ENCODE measurements around the gene UNC13D. TPM values are rescaled to one million over a fixed set of nuclear protein-coding genes. Genes with fewer than 3 reads are reported as not detected.
"Not testable (repeated sequence)": the region's sequence is repeated elsewhere in the genome, so short reads cannot be mapped to it uniquely, and the experiment has no call there.

The UNC13D gene
- total RNA-seq, 1 experiment from 2014 or later, result 138 TPM

DNA sequence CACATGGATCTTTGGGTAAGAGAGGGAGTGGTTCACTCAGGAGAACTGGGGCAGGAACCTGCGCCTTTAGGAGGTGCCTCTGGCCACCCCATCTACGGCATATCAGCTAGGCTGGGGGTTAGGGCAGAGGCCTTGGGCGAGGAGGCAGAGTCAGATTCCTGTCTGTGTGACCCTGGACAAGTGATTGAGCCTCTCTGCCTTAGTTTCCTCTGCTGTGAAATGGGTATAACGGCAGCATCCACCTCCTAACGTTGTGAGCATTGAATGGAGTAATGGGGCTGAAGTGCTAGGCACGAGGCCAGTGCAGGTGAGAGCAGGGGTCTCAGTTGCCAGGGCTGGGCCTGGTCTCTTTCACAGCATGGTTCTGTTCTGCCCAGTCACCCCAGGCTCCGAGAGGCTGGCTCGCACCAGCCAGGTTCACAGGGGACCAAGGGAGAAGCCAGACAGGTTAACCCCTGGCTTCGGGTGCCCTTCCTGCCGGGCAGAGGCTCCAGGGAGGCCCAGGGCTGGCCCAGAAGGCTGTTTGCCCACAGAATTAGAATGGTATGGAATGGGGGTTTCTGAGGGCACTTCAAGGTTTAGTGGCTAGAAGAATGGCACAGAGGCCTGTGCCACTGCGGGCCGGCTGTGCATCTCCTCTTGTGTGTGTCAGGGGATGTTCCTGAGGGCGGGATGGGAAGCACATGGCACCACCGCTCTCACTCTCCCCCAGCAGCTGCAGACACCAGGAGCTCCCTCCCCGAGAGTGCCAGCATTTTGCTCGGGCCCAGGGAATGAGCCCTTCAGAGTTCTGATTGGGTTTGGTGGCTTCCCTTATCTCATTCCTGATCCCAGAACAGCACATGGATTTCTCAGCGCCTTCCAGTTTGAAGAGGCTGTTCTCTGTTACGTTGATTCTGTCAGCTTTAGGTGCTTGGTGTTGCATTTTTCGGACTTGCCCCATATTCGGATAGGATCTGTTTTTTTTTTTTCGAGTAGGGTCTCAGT, 23.8 kb downstream of the UNC13D start:
- DNase-seq (ENCODE audit: low spot score), result no peak

DNA sequence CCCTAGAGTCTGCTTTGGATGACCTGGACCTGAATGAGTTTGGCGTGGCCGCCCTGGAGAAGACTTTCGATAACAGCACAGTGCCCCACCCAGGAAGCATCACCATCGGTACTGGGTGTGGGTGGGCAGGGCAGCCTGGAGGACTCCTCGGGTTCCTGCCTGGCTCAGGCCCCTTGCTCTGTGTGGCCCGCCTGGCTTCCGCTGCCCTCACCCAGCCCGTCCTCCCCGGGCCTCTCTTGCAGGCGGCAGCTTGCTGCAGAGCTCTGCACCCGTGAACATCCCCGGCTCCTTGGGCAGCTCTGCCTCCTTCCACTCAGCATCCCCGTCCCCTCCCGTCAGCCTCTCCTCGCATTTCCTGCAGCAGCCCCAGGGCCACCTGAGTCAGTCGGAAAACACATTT, 24.5 kb downstream of the UNC13D start:
- no peak for DNase-seq (ENCODE audit: low spot score)

DNA sequence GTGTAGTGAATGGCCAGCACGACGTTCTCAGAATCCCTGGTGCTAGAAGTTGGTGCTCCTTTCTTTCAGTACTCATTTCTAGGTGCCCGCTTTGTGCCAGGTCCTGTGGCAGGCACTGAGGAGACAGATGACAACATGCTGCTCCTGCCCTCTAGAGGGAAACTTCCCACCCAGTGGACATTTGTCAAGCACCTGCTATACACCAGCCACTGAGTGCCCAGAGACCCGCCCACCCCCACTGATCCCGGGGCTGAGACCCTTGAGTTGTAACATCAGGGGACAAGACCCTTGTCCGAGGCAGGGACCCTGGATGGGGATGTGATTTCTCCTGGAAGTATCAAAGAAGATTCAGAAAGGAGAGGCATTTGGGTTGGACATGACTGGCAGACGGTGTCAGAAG, 25.1 kb downstream of the UNC13D start:
- no peak for DNase-seq (ENCODE audit: low spot score)

DNA sequence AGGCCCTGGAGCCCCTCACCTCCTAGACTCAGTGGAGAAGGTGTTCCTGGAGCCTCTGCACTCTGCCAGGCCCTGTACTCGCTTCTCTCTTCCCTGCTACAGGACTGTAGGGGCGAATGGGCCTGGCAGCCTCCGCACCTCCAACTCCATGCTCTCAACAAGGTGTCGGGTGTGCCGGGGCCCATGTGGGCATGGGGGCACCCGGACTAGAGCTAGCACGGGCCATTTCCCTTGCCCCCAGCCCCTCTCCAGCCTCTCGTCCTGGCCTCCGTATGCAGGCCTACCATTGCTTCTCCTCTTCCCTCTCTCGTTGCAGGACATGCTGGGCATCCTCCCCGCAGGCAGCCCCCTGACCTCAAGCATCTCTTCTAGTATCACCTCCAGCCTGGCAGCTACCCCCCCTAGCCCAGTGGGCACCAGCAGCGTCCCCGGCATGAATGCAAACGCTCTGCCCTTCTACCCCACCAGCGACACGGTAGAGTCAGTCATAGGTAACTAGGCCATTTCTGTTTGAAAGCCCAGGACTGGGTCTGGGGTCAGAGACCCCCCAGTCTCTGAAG, 25.8 kb downstream of the UNC13D start:
- no peak for DNase-seq (ENCODE audit: low spot score)

DNA sequence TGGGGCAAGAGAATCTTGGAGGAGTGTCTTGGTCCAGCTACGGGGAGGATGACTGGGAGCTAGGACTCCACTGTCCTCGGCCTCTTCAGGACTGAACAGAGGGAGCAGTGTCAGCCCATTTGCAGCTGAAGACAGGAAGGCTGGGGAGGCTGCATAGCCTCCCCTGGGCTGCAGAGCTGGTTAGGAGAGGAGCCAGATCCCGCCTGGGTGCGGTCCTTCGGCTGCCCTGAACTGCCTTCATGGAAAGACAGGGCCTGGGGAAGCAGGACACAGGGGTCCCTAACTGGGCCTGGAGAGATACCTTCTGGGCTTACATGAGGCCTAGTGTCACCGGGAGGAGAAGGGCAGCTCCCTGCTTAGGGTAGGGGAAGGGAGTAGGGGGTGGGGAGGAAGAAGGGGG, 26.6 kb downstream of the UNC13D start:
- no peak for DNase-seq (ENCODE audit: low spot score)

DNA sequence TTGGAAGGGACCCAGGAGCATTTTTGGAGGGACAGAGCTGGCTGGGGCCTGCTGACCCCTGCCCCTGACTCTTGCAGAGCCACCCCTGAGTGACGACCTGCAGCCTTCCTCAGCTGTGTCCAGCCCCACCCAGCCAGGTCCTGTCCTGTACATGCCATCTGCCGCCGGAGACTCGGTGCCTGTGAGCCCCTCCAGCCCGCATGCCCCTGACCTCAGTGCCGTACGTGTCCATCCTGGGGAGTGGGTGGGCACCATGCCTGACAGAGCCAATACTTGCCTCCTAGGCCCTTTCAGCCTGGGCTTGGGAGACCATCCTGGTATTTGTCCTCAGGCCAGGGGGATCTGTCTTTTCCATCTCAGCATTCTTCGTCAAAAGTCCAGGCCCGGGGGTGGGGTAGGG, 27.5 kb downstream of the UNC13D start:
- DNase-seq (ENCODE audit: low spot score), result no peak

DNA sequence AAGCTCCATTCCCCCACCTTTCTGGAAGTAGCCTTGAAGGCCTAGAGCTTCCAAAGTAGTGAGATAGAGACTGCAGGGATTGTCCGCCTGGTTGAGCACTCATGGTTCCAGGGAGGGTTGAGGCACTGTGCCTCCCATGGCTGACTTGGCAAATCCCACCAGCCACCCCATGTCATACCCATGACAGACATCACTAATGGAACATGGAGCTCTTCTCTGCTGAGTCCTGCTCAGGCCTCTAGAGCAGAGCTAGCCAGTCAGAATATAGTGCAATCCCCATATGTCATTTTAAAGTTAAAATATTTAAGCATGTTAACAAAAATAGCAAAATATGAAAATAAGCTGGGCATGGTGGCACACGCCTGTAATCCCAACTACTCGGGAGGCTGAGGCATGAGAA, 28.8 kb downstream of the UNC13D start:
- no peak for DNase-seq (ENCODE audit: low spot score)

DNA sequence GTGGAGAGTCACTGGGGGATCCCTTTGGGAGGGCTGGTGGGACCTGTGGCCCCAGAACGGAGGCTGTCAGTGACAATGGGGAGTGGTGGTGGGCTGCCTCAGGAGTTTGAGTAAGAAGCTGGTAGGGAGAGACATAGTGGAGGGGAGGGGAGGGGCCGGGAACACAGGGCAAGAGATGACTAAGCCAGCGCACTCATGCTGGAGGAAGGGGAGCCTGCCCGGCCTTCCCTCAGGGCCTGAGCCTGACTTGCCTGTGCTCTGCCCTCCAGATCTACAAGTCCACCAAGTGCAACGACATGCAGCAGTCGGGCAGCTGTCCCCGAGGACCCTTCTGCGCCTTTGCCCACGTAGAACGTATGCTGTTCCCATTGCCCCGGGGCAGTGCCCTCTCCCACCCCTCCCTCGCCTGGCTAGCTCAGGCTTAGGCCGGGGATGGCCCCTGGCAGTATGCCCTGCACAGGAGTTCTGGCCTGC, 29.3 kb downstream of the UNC13D start:
- peak; percentile 87 for DNase-seq (ENCODE audit: low spot score)

DNA sequence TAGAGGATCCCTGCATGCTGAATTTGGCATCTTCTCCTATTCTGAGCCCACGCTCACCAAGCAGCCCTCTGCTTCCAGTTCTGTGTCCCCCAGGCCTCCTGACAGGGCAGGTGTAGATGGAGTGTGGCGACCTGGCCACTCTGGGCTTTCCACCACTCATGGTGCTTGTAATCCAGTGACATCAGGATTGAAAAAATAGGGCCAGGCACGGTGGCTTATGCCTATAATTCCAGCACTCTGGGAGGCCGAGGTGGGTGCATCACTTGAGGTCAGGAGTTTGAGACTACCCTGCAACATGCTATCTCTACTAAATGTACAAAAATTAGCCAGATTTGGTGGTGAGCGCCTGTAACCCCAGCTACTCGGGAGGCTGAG, 30.2 kb downstream of the UNC13D start:
- DNase-seq (ENCODE audit: low spot score), result no peak

DNA sequence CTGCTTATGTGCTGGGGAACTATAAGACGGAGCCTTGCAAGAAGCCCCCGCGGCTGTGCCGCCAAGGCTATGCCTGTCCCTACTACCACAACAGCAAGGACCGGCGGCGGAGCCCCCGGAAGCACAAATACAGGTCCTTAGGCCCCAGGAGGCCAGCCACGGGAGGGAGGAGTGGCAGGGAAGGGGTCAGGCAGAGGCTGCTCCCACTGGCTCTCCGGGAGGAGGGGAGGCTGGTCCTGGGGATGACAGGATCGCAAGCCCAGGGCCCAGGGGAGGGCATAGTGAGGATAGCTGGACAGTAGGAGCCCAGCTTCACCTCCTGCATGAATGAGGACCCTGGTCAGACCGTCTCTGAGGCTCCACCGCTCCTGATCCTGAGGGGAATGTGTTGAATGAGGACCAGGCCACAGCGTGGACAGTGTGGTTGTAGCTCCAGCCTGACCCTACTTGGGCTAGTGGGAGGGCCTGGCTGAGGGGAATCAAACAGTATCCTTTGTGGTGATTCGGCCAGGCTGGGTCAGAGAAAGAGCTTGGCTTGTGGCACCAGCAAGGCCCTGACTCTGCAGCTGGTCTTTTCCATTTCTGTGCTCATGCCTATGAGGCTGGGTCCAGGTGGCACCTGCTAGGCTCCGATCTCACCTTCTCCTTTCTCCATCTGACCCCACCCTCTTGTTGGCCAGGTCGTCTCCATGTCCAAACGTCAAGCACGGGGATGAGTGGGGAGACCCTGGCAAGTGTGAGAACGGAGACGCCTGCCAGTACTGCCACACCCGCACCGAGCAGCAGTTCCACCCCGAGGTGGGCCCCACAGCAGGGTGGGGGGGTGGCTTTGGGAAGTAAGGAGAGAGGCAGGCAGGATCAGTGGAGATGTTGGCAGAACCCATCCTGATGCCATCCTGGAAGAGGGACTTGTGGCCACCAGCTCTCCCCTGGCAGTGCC, 30.9 kb downstream of the UNC13D start:
- DNase-seq (ENCODE audit: low spot score), result no peak

DNA sequence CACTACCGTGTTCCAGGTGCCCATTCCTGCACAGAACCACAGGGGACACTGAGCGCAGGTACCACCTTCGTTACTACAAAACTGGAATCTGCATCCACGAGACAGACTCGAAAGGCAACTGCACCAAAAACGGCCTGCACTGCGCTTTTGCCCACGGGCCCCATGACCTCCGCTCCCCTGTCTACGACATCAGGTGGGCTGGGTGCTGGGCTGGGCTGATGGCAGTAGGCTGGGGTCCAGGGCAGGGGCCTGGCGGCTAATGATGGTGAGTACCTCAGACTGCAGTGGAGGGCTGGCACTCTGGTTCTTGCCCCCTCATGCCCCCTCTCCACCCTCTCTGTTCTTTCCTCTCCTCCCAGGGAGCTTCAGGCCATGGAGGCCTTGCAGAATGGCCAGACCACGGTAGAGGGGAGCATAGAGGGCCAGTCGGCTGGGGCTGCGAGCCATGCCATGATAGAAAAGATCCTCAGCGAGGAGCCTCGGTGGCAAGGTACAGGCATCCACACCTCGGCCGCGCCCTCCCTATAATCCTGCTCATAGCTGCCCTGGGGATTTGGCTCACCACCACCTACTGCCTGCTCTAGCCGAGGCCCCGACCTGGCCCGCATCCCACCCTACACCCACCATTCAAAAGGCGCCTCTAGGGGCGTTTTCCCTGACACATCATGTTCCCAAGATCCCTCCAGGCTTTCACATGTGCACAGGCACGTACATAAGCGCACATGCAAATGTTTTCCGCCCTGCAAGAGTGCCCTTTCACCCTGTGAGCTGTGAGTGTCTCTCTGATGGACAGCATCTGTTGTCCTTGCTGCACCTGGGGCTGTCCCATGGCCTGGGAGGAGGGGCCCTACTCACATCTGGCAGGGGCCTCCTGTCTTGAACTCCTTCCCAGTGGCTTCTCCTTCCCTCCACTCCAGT, 31.8 kb downstream of the UNC13D start:
- no peak for DNase-seq (ENCODE audit: low spot score)

DNA sequence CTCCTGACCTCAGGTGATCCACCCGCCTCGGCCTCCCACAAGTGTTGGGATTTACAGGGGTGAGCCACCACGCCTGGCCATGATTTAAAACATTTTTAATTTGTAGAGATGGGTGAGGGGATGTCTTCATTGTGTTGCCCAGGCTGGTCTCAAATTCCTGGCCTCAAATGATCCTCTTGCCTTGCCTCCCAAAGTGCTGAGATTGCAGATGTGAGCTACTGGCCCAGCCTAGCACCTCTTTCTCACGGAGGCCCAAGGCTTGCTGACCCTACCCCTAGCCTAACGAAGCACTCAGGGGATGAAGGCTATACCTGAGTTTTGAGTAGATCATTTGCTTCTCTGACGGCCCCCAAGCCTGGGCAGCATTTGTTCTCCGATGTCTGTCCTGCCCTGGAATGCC, 33.0 kb downstream of the UNC13D start:
- DNase-seq (ENCODE audit: low spot score), result no peak

DNA sequence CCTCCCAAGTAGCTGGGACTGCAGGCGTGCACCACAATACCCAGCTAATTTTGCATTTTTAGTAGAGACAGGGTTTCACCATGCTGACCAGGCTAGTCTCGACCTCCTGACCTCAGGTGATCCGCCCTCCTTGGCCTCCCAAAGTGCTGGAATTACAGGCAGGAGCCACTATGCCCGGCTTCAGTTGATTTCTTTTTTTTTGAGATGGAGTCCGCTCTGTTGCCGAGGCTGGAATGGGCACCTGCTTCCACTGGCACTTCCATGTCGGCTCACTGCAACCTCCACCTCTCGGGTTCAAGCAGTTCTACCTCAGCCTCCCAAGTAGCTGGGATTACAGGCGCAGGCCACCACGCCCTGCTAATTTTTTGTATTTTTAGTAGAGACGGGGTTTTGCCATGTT, 33.4 kb downstream of the UNC13D start:
- DNase-seq (ENCODE audit: low spot score), result not testable (repeated sequence)

DNA sequence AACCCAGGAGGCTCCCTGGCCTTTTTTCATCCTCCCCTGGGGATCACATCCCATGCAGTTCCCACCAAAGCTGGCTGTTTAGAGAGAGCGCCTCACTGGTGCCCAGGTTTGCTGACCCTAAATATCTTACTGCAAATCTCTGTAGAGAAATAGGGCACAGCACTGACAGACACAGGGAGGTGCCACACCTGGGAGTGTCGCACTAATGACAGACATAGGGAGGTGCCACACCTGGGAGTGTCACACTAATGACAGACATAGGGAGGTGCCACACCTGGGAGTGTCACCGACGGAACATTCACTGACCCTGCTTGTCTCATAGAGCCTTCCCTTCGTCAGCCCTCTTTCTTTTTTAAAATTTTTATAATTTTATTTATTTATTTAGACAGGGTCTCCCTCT, 34.0 kb downstream of the UNC13D start:
- DNase-seq (ENCODE audit: low spot score), result no peak

DNA sequence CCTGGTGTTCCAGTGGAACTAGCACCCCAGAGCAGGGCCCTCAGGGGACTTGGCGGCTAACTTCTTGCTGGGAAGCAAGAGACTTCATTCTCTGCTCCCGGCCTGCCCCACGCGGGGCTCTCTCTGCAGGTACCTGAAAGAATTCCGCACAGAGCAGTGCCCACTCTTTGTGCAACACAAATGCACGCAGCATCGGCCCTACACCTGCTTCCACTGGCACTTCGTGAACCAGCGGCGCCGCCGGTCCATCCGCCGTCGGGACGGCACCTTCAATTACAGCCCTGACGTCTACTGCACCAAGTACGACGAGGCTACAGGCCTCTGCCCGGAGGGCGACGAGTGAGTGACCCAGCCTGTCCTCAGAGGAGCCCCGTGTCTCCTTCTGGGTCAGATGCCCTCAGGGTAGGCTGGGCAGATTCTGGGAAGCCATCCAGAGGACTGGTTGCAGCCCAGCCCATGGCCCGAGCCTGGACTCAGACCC, 34.5 kb downstream of the UNC13D start:
- DNase-seq (ENCODE audit: low spot score), result no peak

DNA sequence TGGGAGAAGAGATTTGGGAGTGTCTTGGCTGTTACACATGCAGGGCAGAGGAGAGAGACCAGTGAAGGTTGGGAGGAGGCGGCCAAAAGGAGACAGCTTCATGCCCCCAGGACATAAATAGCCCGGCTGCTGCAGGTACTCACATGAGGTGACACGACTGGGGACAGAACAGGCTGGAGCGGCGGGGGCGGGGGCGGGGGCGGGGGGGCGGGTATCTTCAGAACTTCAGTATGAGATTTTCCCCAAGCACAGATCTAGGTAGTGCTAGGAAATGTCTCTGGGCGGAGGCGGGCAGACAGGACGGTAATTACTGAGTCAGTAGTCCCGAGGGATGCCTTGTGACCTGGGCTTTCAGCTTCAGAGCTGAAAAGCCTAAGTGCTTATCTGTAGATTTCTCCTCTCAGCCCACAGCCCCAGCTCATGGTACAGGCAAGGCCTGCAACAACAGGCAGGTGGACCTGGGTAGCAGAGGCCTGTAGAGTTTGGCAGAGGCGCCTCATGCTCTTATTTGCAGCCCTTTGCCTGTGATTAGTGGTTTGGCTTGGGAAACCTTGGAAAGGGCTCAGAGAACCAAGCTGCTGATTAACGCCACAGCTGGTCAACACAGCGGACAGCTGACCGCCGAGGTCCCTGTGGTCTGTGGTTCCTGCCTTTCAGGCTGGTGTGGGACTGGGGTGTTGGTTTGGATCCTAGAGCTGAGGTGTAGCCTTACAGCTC, 35.1 kb downstream of the UNC13D start:
- peak; percentile 93 for DNase-seq (ENCODE audit: low spot score)

DNA sequence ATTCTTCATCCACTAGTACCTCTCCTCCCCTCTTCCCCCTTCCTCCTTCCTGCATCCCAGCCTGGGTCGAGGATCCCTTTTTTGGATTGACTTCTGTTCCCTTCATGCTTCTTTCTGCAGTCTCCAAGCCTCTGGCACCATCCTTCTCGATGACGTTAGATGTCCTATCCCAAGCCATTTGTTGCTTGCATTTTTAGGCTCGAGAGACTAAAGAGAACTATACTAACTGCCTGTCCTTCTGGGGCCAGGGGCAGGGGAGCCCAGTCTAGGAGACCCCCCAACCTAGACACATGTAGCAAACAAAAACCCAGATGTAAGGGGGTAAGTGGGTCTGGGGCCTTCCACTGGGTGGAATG, 35.7 kb downstream of the UNC13D start:
- no peak for DNase-seq (ENCODE audit: low spot score)

DNA sequence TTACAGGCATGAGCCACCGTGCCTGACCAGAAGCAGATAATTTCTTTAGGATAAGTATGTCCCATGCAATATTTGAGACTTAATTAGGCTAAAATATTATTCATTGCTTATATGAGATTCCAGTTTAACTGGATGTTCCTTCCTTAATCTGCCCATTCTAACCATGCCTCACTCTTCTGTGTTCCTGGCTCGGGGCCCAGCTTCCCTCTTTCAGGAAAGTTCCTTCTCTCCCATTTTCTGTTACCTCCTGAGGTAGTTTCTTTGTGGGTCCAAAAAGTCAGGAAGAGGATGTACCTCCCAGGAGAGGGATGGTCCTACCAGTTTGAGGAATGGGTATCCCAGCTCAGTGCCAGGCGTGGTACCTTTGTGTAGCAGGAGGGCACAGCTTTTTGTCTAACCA, 36.3 kb downstream of the UNC13D start:
- DNase-seq (ENCODE audit: low spot score), result no peak

DNA sequence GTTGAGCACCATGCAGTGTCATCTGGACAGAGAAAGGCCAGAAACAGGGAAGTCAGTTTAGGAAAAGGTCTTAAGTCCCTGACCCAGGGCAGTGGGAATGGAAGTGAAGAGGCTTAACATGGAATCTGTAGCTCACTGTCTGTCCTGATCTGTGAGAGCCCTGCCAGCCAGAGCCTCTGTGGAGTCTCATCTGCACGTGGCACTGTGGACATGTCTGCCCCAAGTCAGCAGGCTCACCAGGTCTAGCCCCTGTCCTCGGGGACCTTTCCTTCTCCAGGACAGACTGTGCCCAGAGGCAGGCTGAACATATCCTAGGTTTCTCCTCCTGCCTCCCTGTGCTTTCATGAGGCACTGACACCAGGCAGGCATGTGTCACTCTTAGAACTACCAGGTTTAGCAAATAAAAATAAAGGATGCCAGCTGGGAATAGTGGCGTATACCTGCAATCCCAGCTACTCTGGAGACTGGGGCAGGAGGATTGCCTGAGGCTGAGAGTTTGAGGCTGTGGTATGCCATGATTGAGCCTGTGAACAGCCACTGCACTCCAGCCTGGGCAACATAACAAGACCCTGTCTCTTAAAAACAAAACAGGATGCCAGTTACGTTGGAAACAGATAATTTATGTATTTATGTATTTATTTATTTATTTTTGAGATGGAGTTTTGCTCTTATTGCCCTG, 37.2 kb downstream of the UNC13D start:
- no peak for DNase-seq (ENCODE audit: low spot score)

DNA sequence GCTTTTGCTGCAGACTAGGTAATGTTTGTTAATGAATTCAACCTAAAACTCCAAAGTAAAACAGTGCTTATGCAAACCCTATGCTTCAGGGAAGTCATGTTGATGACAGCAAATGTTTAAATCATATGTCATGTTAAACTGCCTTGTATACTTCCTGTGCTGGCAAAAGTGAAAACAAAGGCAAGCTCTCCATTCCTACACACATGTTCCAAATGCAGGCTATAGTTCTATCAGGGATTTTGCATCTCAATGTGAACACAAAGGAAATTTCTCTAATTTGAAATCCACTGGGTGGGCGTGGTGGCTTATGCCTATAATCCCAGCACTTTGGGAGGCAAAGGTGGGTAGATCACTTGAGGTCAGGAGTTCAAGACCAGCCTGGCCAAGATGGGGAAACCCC, 40.3 kb downstream of the UNC13D start:
- DNase-seq (ENCODE audit: low spot score), result no peak

All from A172 (cell line).